AG10803 (cell line): ENCODE measurements around the gene PDZD2.

Source experiments
- DNase-seq: peaks from one replicate; pipeline ENCODE4 v3.0.0; 2010; ENCODE audit warnings: low read depth
- H3K4me3 ChIP-seq: 2 replicates; pipeline ENCODE4 v1.5.1; 2011; ENCODE audit warnings: mild to moderate bottlenecking, low read length, control low read depth
- CTCF ChIP-seq: conservative IDR thresholded peaks from 2 replicates; pipeline ENCODE4 v1.5.1; 2011; ENCODE audit warnings: mild to moderate bottlenecking, low read length, control low read depth, inconsistent platforms

PDZD2 gene

GRCh38 chr5:31847354-31847753 is 208.4 kb downstream of the PDZD2 start:
- H3K4me3 ChIP-seq: no peak overlapping the region
- no peak for DNase-seq
- TF ChIP-seq CTCF: no peak

- DNase-seq: no peak
- H3K4me3 ChIP-seq: no peak overlapping the region
- no peak for TF ChIP-seq CTCF
Measured at GRCh38 chr5:31850981-31851689, 212.2 kb downstream of the PDZD2 start.

GRCh38 chr5:31853398-31854135 is 214.6 kb downstream of the PDZD2 start:
- TF ChIP-seq CTCF: no peak
- no peak for DNase-seq
- H3K4me3 ChIP-seq: no peak overlapping the region

- TF ChIP-seq CTCF: no peak
Measured at GRCh38 chr5:31854181-31855133, 215.5 kb downstream of the PDZD2 start.

GRCh38 chr5:31855134-31856040 is 216.5 kb downstream of the PDZD2 start:
- peak overlapping the region; percentile 53 for H3K4me3 ChIP-seq
- no peak for DNase-seq
- TF ChIP-seq CTCF: peak; percentile 23

More at GRCh38 chr5:31854181-31855133, 215.5 kb downstream of the PDZD2 start:
- peak overlapping the region; percentile 53 for H3K4me3 ChIP-seq
- DNase-seq: peak; percentile 6

DNA sequence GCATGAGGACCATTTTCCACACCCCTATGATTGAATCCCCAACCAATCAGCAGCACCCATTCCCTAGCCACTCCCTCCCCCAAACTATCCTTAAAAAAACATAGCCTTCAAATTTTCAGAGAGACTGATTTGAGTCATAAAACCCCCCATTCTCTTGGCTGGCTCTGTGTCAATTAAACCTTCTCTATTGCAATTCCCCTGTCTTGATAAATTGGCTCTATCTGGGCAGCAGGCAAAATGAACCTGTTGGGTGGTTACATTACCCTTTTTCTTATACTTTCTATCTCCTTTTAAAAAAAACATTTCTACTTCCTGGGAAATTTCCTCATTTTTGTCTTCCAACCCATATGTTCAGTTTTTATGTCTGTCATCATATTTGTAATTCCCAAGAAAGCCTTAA is 220.2 kb downstream of the PDZD2 start:
- no peak overlapping the region for H3K4me3 ChIP-seq
- TF ChIP-seq CTCF: no peak
- no peak for DNase-seq
